ENCODE data around the gene ARHGDIA.

DNA sequence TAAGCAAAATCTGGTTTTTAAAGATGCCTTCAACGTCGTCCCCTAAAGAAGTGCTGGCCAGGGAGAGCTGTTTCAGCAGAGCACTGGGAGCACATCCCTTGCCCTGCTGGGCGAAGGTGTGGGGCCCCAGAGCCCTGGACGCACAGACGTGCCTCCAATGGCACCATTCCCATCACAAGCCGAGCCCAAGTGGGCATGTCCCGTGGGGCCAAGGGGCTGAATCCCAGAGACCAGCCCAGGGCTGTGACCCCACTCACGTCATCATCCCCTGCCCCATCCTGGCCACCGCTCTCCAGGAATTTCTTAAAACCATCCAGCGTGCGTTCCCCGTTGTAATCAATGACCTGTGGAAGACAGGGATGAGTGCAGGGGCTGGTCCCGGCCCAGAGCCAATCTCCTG, 26.2 kb downstream of the ARHGDIA start:
- TF ChIP-seq YY1 (IDR thresholded peaks at IDR 0.05; ENCODE audit: insufficient read depth, insufficient read length) (no peak), ZNF274 (IDR thresholded peaks at IDR 0.05; ENCODE audit: low read depth, low read length) (no peak)
